HS-27A (cell line): ENCODE data around the gene DOK6.
"Not testable (repeated sequence)": the region's sequence is repeated elsewhere in the genome, so short reads cannot be mapped to it uniquely, and the experiment has no call there.

Experiments
- DNase-seq: peaks from one replicate; pipeline ENCODE4 v3.0.0-alpha.2; 2012; ENCODE audit warnings: low read depth, missing footprints

The DOK6 gene

DNA sequence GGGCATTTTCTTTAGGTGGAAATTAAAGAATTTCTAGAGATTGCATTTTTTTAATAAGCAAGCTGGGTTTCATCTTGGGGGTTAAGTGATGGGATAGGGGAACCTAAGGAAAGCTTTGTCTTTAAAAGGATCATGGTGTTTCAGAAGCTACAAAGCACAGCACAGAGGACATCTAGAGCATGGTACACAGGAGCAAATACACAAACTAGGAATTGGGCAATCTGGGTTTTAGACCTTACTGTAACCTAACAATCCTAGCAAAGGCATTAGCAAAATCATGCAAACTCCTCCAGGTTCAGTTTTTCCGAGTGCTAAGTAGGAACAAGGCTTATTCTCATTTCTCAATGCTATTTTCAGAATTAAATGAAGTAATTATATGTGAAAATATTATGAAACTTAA is 412.9 kb downstream of the DOK6 start:
- DNase-seq, result no peak

DNA sequence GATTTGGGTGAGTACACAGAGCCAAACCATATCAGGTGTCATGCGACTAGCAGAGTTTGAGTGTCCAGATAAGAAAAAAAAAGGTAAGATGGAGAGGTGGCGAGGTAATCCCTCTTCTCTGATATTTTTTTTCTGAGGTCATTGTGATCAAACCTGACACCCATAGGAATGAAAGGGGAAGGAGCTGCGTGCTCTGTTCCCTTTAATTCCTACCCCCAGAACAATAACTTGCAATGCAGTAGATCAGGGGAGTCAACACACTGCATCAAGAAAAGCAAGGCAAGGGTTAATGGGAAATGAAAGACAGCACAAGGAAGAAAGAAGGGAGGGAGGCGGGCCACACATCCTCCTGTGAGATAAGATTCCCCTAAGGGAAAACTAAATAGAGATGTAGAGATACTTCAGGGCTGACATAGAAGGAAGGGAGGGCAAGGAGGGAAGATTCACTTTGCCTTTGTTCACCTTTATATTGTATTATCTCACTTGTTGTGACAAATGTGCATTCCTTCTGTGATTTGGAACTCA is 414.2 kb downstream of the DOK6 start:
- no peak for DNase-seq

GRCh38 chr18:69817335-69817940 is 416.8 kb downstream of the DOK6 start:
- DNase-seq, result peak; percentile 57

- no peak for DNase-seq
Observed at GRCh38 chr18:69819460-69819859, 418.8 kb downstream of the DOK6 start.

DNA sequence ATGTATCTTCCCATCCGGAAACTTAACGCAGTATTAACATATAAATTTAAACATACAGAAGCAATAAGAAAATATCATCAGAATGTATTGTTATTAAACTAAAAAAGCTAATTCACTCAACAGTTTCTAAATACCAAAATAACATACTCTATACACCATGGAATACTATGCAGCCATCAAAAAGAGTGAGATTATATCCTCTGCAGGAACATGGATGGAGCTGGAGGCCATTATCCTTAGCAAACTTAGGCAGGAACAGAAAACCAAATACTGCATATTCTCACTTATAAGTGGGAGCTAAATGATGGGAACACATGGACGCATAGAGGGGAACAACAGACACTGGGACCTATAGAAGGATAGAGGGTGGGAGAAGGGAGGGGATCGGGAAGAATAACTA is 419.9 kb downstream of the DOK6 start:
- DNase-seq, result no peak

GRCh38 chr18:69830189-69830588 is 429.5 kb downstream of the DOK6 start:
- DNase-seq, result no peak

DNA sequence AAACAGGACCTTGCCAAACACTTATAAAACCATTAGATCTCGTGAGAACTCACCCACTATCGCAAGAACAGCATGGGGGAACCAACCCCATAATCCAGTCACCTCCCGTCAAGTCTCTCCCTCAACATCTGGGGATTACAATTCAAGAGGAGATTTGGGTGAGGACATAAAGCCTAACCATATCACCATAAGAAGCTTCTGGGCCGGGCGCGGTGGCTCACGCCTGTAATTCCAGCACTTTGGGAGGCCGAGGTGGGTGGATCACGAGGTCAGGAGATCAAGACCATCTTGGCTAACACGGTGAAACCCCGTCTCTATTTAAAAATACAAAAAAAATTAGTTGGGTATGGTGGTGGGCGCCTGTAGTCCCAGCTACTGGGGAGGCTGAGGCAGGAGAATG is 434.3 kb downstream of the DOK6 start:
- DNase-seq, result not testable (repeated sequence)

DNA sequence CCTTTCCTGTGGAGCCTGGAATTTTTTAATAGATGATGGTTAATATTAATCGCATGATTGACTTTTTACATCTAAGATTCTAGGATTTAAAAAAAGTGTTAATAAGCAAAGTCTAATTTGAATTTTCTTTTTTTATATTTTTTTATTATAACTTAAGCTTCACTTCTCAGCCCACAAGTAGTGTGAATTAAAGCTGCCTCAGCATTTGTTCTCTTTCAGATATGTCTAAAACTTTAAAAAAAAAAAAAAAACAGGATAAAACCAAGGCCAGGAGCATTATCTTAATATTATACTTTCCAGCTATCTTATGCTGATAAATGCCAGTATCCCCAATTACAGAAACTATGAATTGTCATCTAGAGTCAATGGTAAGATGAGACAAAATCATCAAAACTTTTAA is 437.3 kb downstream of the DOK6 start:
- DNase-seq, result no peak

DNA sequence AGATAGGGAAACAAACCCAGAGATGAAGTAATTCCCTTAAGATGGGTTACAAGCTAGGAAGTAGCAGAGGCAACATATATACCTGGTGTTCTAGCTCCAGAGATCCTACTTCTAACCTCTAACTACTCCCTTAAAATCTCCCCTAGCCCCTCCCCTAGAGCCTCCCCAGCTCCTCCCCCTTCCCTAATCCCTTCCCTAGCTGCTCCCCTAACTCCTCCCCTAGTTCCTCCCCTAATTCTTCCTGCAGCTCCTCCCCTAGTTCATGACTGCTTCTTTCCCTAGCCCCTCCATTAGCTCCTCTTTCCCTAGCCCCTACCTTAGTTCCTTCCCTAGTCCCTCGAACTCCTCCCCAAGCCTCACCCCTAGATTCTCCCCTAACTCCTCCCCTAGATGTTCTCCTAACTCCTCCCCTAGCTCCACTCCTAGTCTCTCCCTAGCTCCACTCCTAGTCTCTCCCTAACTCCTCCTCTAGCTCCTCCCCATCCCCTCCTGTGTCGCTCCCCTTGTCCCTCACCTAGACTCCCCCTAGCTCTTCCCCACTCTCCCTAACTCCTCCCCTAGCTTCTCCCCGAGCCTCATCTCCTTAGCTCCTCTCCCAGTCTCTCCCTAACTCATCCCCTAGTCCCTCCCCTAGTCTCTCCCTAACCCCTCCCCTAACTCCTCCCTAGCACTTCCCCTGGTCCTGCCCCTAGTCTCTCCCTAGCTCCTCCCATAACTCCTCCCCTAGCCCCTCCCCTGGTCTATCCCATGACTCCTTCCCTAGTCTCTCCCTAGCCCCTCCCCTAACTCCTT is 438.1 kb downstream of the DOK6 start:
- DNase-seq, result peak; percentile 22

- no peak for DNase-seq
Observed at GRCh38 chr18:69839497-69839896, 438.8 kb downstream of the DOK6 start.

- no peak for DNase-seq
Observed at GRCh38 chr18:69840001-69840400, 439.3 kb downstream of the DOK6 start.

- no peak for DNase-seq
Observed at GRCh38 chr18:69840445-69840844, 439.8 kb downstream of the DOK6 start.

DNA sequence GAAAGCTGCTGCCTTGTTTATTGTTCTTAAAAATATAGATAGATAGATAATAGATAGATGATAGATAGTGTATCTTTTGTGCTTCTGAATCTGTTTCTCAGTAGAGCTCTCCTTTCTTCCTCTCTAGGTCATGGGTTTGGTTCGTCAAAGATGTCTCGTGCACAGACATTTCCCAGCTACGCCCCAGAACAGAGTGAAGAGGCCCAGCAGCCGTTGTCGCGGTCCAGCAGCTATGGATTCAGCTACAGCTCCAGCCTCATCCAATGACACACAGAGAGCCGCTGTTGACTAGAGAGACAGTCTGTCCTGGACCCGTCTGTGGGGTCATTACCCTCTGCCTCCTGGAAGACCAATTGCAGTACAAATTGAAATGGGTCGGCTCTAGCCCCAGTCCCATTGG is 440.4 kb downstream of the DOK6 start:
- DNase-seq, result no peak

DNA sequence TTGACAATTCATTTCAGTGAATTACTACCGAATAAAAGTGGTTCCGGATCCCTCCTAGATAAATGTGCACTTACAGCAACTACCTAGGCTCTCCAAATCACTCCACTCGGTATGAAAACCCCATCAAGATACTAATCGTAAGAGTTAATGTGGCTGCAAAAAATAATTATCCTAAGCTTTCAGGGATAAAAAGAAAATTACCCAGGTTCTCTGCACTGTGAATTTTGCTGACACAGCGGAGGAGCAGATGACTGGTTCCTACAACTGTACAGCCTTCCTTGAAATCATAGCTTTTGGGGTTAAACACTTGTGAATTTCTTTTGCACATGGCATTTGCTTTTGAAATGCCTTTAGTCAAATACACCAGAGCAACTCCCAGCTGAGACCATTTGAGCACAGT is 442.3 kb downstream of the DOK6 start:
- DNase-seq, result no peak

DNA sequence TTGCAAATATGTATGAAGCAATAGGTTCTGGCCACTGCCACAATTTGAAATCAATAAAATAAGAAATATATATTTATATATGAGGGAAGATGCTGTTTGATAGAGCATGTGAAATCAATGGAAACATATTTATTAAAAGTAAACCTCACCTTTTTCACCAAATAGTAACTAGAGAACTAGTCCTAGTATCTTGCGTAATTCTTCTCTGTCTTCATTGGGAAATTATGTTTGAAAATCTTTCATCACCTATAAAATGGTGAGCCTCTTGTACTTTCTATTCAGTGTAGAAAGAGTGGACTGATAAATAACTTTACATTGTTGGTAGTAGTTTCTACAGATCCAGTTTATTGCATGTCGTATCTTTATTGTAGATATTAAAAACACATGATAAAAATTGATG is 444.0 kb downstream of the DOK6 start:
- DNase-seq, result no peak

DNA sequence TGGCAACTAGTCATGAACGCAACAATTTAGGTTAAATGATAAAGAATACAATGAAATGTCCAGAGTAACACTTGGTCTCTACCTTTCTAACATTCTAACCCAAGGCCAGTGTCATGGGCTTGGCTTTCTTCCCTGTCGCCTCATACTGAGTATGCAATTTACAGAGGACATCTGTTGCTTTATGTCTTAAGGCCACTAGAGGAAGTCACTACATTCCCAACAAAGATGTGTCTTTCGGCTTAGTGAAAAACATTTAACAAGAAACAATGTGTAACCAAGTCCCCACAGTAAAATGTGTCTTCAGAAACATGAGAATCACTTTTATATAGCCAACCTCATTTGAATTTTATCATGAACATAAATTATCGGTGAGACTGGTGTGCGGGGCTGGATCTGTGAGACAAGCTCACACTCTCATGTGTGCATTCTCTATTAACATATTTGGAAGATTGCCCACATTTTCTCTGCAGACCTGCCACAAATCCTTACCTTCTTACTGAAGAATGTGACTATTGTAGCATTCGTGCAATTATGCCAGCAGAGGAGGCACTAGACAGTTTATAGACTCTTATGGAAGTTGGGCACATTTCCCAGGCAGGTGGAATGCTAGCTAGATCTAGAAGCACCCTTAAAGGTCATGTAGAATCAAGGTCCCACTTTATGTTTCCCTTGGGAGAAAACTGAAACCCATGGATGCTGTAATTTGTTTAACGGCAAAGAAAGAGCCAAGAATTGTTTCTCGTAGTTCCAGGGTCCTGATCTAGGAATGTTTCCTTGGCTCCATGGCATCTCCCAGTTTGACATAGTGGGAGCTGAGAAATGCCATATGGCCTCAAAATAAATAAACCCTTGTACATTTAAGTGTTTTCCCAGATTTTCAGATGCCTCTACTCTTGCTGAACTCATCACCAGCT is 445.2 kb downstream of the DOK6 start:
- DNase-seq, result no peak

- no peak for DNase-seq
Observed at GRCh38 chr18:69853051-69853450, 452.4 kb downstream of the DOK6 start.

DNA sequence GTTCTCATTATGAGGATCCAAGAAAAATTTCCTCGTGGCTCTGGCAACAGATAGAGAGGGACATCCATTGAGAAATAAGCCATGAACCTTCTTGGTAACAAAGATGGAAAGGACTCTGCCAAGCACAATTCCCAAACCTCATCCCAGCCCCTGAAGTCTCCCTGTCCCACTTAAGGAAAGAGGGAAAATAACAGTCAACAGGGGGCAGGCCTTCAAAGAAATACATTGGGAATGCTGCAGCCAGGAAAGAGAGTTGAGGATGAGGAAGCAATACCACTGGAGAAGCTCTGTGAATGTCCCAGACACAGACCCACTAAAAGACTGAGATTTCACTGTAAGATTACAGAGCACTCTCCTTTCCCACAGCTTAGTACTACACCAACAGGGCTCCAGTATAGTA is 453.8 kb downstream of the DOK6 start:
- DNase-seq, result no peak

DNA sequence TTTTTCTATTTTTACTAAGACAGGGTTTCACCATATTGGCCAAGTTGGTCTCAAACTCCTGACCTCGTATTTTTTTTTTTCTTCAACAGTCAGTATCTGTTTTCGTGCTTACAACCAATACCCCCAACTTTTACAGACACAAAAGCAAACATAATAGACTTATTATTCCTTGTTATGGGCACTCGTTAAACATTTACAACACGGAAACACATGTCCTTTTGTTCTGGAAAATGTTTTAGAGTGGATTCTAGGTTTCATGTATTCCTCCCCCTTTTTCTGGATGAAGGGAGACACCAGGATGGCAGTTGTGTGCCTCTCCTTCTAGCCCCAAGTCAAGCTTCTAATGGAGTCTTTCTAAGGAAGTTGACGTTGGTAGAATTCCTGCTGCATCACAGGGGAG is 458.2 kb downstream of the DOK6 start:
- DNase-seq, result no peak

DNA sequence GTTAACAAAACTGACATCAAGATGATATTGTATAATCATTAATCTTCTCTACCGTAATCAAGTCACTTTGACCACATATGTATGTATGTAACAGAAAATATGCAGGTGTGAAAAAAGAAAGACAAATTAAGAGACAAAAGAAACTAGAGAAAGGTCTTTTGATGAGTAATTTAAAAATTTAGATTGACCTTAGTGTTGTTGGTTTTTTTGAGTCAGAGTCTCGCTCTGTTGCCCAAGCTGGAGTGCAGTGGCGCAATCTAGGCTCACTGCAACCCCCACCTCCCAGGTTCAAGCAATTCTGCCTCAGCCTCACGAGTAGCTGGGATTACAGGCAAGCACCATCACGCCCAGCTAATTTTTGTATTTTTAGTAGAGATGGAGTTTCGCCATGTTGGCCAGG is 464.1 kb downstream of the DOK6 start:
- not testable (repeated sequence) for DNase-seq

DNA sequence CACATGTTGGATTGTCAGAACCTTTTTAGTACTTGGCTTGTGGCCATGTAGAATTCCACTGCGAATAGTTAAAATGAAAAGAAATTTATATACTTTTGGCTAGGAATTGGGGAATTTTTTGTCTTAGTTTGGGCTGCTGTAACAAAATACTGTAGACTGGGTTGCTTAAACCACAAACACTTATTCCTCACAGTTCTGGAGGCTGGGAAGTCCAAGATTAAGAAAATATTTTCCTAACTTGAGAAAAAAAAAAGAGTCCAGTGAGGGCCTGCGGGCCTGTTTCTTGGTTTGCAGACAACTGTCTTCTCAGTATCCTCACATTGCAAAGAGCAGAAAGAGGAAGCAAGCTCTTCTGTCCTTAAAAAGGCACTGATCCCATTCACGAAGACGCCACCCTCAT is 465.1 kb downstream of the DOK6 start:
- no peak for DNase-seq

DNA sequence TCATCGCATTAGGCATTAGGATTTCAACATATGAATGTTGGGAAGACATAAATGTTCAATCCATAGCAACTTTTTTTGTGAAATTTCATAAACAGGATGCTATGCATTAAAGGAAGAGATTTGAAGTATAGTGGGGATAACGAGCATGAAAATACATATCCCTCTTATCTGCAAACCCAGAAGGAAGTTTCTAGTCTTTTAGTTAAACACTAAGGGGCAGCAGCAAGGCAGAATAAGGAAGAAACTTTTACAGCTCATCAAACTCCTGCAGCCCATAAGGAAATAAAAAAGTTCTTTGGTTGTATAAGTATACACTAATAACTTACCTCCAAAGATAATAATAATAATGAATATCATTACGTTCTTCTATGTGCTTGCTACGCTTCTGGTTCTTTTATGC is 465.5 kb downstream of the DOK6 start:
- DNase-seq, result no peak

- no peak for DNase-seq
Observed at GRCh38 chr18:69870736-69871135, 470.0 kb downstream of the DOK6 start.
